ENCODE measurements around the gene SLC28A1. TPM values are rescaled to one million over a fixed set of nuclear protein-coding genes. Genes with fewer than 3 reads are reported as not detected.
A peak's percentile ranks its signal among the peaks of the same experiment; 100 is the strongest.

SLC28A1 gene
- total RNA-seq, 1 donor from 2014 or later, result not detected

DNA sequence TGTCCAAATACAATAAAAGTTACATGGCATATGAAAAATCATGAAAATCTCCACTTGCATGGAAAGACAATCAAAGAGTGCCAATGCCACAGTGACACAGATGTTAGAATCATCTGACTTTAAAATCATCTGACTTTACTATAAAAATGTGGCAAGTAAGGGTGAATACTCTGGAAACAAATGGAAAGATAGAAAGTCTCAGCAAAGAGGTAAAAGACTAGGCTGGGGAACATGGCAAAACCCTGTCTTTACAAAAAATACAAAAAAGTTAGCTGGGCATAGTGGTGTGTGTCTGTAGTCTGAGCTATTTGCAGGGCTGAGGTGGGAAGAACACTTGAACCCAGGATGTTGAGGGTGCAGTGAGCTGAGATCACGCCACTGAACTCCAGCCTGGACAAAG, 38.2 kb upstream of the SLC28A1 start:
- no peaks in the 10 kb centered on the region for H3K27me3 Mint-ChIP-seq (ENCODE audit: low read depth)

DNA sequence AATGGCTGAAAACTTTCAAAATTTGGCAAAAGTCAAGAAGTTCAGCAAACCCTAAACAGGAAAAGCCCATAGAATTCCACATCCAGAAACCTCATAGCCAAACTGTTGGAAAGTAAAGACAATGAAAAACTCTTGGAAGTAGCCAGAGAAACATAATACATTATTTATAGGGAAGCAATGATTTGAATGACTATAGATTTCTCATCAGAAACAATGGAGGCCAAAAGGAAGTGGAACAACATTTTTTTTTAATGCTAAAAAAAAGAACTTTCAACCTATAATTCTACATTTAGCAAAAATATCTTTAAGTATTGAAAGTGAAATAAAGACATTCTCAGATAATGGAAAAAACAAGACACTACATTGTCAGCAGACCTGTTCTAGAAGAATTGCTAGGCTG, 37.1 kb upstream of the SLC28A1 start:
- Mint-ChIP-seq H3K27ac (ENCODE audit: unreplicated experiment) (no peak overlapping the region), H3K27me3 (ENCODE audit: low read depth) (no peaks in the 10 kb centered on the region), H3K4me1 (no peaks in the 10 kb centered on the region), H3K9me3 (peaks cover 7% of the 10 kb centered on the region), H3K4me3 (no peak overlapping the region), H3K36me3 (ENCODE audit: low read depth) (peaks cover 11% of the 10 kb centered on the region)
- DNase-seq (ENCODE audit: low read depth, low spot score), result no peak
- TF ChIP-seq, protein P1, sequence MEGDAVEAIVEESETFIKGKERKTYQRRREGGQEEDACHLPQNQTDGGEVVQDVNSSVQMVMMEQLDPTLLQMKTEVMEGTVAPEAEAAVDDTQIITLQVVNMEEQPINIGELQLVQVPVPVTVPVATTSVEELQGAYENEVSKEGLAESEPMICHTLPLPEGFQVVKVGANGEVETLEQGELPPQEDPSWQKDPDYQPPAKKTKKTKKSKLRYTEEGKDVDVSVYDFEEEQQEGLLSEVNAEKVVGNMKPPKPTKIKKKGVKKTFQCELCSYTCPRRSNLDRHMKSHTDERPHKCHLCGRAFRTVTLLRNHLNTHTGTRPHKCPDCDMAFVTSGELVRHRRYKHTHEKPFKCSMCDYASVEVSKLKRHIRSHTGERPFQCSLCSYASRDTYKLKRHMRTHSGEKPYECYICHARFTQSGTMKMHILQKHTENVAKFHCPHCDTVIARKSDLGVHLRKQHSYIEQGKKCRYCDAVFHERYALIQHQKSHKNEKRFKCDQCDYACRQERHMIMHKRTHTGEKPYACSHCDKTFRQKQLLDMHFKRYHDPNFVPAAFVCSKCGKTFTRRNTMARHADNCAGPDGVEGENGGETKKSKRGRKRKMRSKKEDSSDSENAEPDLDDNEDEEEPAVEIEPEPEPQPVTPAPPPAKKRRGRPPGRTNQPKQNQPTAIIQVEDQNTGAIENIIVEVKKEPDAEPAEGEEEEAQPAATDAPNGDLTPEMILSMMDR (conservative IDR thresholded peaks at IDR 0.05), result no peak

More for the DNA sequence above, 38.2 kb upstream of the SLC28A1 start:
- Mint-ChIP-seq H3K4me1 (no peaks in the 10 kb centered on the region), H3K36me3 (ENCODE audit: low read depth) (peaks cover 11% of the 10 kb centered on the region), H3K9me3 (peaks cover 7% of the 10 kb centered on the region), H3K27ac (ENCODE audit: unreplicated experiment) (no peak overlapping the region), H3K4me3 (no peak overlapping the region)
- TF ChIP-seq, protein P1 (conservative IDR thresholded peaks at IDR 0.05), result no peak
- no peak for DNase-seq (ENCODE audit: low read depth, low spot score)

DNA sequence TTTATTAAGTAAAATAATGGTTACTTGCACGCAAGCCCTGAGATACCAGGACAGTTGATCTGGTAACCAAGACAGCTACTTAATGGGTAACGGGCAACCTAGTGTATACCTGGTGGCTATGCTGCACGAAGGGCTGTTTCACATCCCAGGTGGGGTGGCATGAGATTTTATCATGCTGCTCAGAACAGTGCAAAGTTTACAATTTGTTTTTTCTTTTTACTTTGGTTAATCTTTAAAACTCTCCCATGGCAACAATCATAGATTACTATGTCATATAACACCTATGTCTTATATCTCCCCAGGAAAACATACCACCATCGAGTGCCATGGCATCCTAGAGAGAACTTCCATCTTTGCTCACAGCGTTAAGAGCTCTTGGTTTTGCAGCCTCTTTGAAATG, 32.2 kb upstream of the SLC28A1 start:
- no peak for DNase-seq (ENCODE audit: low read depth, low spot score)
- peaks cover 3% of the 10 kb centered on the region for H3K9me3 Mint-ChIP-seq
- no peak overlapping the region for H3K27ac Mint-ChIP-seq (ENCODE audit: unreplicated experiment)
- H3K27me3 Mint-ChIP-seq (ENCODE audit: low read depth), result no peaks in the 10 kb centered on the region
- TF ChIP-seq, protein P1 (conservative IDR thresholded peaks at IDR 0.05), result no peak
- H3K36me3 Mint-ChIP-seq (ENCODE audit: low read depth), result peaks cover under 1% of the 10 kb centered on the region
- H3K4me3 Mint-ChIP-seq, result no peak overlapping the region
- no peaks in the 10 kb centered on the region for H3K4me1 Mint-ChIP-seq

DNA sequence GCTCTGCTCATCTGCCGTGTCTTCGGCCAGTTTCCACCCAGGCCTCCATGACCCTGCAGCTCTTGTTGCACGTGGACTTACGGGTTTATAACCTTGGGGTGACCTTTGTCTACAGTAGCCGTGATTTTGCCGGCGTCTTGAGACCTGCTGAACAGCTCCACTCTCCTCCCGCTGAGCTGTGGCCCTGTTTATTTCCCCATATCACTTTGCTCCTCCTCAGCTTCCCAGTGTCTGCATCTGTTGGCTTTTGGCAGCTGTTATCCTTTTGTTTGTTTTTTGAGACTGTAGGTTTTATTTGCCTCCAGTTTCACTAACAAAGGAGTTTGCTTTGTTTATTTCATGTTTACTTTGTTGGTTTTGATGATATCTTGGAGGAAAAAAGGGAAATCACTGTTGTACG, 29.3 kb upstream of the SLC28A1 start:
- H3K27me3 Mint-ChIP-seq (ENCODE audit: low read depth), result no peaks in the 10 kb centered on the region
- H3K36me3 Mint-ChIP-seq (ENCODE audit: low read depth), result no peaks in the 10 kb centered on the region
- no peaks in the 10 kb centered on the region for H3K4me1 Mint-ChIP-seq
- no peaks in the 10 kb centered on the region for H3K9me3 Mint-ChIP-seq
- TF ChIP-seq, protein P1 (conservative IDR thresholded peaks at IDR 0.05), result no peak
- peak overlapping the region; percentile 9 for H3K27ac Mint-ChIP-seq (ENCODE audit: unreplicated experiment)
- no peak for DNase-seq (ENCODE audit: low read depth, low spot score)
- H3K4me3 Mint-ChIP-seq, result no peak overlapping the region

DNA sequence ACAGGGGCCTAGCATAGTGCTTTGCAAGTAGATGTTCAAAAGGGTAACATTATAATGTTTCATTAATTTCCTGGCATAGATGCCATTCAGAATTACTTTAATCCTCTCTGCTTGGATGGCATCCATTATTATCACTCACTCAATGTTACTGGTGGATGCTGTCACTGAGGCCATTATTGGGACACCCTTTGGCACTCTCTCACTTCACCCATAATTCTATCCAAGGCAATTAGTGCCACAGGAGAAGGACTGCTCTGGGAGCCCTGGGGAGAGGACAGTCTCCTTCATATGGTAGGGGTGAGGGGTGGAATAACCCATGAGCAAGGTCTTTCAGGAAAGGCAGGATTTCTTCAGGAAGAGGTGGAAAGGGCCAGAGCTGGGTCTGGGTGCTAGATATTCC, 28.7 kb upstream of the SLC28A1 start:
- TF ChIP-seq, protein P1 (conservative IDR thresholded peaks at IDR 0.05), result no peak
- Mint-ChIP-seq H3K4me3 (no peak overlapping the region), H3K36me3 (ENCODE audit: low read depth) (no peaks in the 10 kb centered on the region), H3K4me1 (no peaks in the 10 kb centered on the region), H3K27ac (ENCODE audit: unreplicated experiment) (no peak overlapping the region), H3K27me3 (ENCODE audit: low read depth) (no peaks in the 10 kb centered on the region), H3K9me3 (no peaks in the 10 kb centered on the region)
- no peak for DNase-seq (ENCODE audit: low read depth, low spot score)

All from neural crest cell (in vitro differentiated cells).